NB4 (cell line): ENCODE measurements around the gene ZRANB3.

Source experiments
- DNase-seq: peaks from one replicate; pipeline ENCODE4 v3.0.0; 2010; ENCODE audit warnings: low read depth
- H3K4me3 ChIP-seq: one replicate; pipeline ENCODE4 v1.5.1; 2011; ENCODE audit warnings: mild to moderate bottlenecking, low read depth, low read length, moderate library complexity
- MYC ChIP-seq: IDR thresholded peaks from 2 replicates; pipeline ENCODE4 v1.6.1; 2011; ENCODE audit warnings: low read depth, low read length
- POLR2A ChIP-seq: IDR thresholded peaks from 2 replicates; pipeline ENCODE4 v1.6.1; 2011; ENCODE audit warnings: mild to moderate bottlenecking; ENCODE audit not compliant: insufficient read length; ENCODE audit errors: extremely low read depth
- TF ChIP-seq, protein P1 (sequence below): IDR thresholded peaks from 2 replicates; pipeline ENCODE4 v1.6.1; 2011; ENCODE audit warnings: low read depth, low read length
- TF ChIP-seq, protein P2 (sequence below): IDR thresholded peaks from one replicate; pipeline ENCODE4 v1.5.1; 2012; ENCODE audit warnings: low read depth, low read length

The ZRANB3 gene

DNA sequence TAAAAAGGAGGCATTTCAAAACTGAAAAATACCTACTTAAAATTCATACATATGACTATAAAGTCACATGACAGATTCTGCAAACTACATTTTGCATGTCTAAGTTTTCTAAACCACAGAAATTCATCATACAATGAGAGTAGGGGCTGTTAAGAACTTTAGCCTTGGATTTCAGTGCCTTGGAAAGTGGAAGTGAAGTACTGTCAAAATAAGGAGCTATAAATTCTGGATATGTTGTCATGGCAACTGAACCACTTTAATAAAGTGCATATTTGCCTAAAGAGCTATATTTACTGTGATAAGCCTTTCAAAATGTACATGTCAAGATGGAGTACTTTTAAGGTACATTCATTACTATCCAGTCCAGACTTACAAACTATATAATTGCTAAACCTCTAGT lies 251.8 kb downstream of the ZRANB3 start:
- TF ChIP-seq POLR2A, result no peak
- TF ChIP-seq, protein P1, sequence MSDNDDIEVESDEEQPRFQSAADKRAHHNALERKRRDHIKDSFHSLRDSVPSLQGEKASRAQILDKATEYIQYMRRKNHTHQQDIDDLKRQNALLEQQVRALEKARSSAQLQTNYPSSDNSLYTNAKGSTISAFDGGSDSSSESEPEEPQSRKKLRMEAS, result no peak
- TF ChIP-seq, protein P2, sequence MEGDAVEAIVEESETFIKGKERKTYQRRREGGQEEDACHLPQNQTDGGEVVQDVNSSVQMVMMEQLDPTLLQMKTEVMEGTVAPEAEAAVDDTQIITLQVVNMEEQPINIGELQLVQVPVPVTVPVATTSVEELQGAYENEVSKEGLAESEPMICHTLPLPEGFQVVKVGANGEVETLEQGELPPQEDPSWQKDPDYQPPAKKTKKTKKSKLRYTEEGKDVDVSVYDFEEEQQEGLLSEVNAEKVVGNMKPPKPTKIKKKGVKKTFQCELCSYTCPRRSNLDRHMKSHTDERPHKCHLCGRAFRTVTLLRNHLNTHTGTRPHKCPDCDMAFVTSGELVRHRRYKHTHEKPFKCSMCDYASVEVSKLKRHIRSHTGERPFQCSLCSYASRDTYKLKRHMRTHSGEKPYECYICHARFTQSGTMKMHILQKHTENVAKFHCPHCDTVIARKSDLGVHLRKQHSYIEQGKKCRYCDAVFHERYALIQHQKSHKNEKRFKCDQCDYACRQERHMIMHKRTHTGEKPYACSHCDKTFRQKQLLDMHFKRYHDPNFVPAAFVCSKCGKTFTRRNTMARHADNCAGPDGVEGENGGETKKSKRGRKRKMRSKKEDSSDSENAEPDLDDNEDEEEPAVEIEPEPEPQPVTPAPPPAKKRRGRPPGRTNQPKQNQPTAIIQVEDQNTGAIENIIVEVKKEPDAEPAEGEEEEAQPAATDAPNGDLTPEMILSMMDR, result no peak
- no peak for TF ChIP-seq MYC
- peak; percentile 7 for DNase-seq
- H3K4me3 ChIP-seq, result no peak overlapping the region

DNA sequence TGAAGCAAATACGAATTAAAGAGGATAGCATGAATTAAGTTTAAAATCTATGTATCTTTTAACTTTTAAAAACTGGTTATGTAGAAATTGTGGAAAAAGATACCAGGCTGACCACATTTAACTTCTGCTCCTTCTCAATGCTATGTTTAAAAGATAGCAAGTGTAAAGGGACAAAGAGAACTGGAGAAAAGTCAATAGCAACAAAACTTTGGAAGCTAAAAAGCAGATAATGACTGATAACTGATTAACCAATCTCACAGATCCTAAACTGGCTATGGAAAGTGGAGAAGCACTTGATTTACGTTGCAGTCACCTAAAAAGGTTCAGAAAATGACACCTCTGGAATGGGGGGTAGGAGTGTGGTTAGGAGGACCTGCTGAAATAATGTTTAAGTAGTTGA lies 254.5 kb downstream of the ZRANB3 start:
- DNase-seq, result no peak
- no peak overlapping the region for H3K4me3 ChIP-seq
- no peak for TF ChIP-seq POLR2A
- TF ChIP-seq MYC, result no peak
- TF ChIP-seq, protein P2, result no peak
- TF ChIP-seq, protein P1, result no peak

DNA sequence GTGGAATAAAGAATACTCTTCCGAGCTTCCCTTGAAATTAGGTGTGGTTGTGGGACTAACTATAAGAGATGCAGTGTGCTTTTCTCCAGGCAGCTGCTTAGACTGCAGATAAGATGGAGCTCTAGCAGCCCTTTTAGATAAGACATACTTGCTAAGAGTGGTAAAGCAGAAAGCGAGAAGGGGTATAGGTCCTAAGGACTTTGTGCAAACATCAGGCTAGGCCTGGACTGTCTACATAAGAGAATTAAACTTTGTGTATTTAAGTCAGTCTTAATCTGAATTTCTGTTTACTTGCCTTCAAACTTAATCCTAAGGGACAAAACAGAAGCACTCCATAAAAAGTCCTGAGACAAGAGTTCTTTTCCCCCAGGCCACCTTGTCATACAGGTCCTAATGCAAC lies 260.0 kb downstream of the ZRANB3 start:
- TF ChIP-seq, protein P1, result no peak
- no peak for TF ChIP-seq POLR2A
- TF ChIP-seq, protein P2, result no peak
- no peak for DNase-seq
- no peak overlapping the region for H3K4me3 ChIP-seq

DNA sequence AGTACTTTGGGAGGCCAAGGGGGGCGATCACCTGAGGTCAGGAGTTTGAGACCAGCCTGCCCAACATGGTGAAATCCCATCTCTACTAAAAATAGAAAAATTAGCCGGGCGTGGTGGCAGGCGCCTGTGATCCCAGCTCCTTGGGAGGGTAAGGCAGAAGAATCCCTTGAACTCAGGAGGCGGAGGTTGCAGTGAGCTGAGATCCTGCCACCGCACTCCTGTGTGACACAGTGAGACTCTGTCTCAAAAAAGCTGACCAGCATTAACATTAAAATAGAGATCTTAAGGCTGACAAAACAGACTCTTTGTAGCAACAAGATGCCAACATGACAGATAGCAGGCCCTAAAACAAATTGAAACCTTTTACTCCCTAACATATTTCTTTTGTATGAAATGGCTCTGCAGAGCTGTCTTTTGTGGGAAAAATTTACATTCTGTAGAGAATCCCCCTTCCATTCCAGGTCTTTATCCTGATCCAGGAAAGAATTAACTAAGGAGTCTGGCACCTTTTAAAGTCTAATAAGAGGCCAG lies 265.0 kb downstream of the ZRANB3 start:
- H3K4me3 ChIP-seq, result no peak overlapping the region
- TF ChIP-seq MYC (no peak), POLR2A (no peak)
- TF ChIP-seq, protein P1, result no peak
- TF ChIP-seq, protein P2, result no peak
- DNase-seq, result no peak

DNA sequence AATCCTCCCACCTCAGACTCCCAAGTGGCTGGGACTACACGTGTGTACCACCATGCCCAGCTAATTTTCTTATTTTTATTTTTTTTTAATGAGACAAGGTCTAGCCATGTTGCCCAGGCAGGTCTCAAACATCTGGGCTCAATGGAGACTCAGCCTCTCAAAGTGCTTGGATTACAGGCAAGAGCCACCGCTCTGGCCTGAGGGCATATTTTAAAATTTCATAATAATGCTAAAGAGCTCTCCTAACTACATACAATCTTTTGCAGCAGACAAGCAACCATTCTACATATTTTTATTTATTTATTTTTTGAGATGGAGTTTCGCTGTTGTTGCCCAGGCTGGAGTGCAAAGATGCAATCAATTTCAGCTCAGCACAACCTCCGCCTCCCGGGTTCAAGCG lies 271.9 kb downstream of the ZRANB3 start:
- no peak for DNase-seq
- no peak for TF ChIP-seq POLR2A
- TF ChIP-seq MYC, result no peak
- TF ChIP-seq, protein P1, result no peak
- H3K4me3 ChIP-seq, result no peak overlapping the region

DNA sequence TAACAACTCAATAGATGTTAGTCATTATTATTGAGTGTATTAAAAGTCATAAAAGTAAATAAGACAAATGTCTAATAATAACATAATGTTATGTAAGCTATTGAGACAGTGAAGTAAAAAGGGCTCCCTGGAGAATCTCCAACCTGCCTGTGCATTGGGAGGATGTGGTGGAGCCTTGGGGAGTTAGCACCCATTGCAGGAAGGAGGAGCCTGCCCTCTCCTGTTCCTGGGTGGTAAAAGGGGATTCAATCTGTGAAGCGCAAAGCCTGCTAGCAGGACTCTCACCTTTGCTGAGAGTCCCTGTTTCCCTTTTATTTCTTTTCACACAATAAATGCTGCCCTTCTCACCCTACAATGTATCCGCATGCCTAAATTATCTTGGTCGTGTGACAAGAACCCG lies 272.8 kb downstream of the ZRANB3 start:
- no peak overlapping the region for H3K4me3 ChIP-seq
- TF ChIP-seq, protein P2, result no peak
- TF ChIP-seq, protein P1, result no peak
- TF ChIP-seq MYC (no peak), POLR2A (no peak)
- peak; percentile 19 for DNase-seq
